Suprapubic skin (tissue), 4 donors: ENCODE measurements around the gene COL23A1. TPM values are rescaled to one million over a fixed set of nuclear protein-coding genes. Genes with fewer than 3 reads are reported as not detected.

ENCODE experiments used
- DNase-seq, 2 donors: peaks; one replicate each; pipeline ENCODE4 v3.0.0-alpha.2; 2019; ENCODE audit warnings: low spot score in 2 of 2
- H3K27ac ChIP-seq: fragments of 200-600 bp; sonication (generic); one replicate; pipeline ENCODE4 v1.5.1; 2019
- H3K27me3 ChIP-seq: fragments of 200-600 bp; sonication (generic); one replicate; pipeline ENCODE4 v1.5.1; 2019
- H3K36me3 ChIP-seq: fragments of 200-600 bp; sonication (generic); one replicate; pipeline ENCODE4 v1.5.1; 2019
- H3K4me1 ChIP-seq: fragments of 200-600 bp; sonication (generic); one replicate; pipeline ENCODE4 v1.5.1; 2019
- H3K4me3 ChIP-seq: fragments of 200-600 bp; sonication (generic); one replicate; pipeline ENCODE4 v1.5.1; 2019; ENCODE audit warnings: mild to moderate bottlenecking
- H3K9me3 ChIP-seq: fragments of 200-600 bp; sonication (generic); one replicate; pipeline ENCODE4 v1.5.1; 2019
- EP300 ChIP-seq: sonication (generic); formaldehyde crosslinking; IDR thresholded peaks from one replicate; pipeline ENCODE4 v1.6.1; 2017; ENCODE audit warnings: antibody characterized with exemption
- POLR2A ChIP-seq, 2 donors: fragments of 450-650 bp; IDR thresholded peaks; one replicate each; pipeline ENCODE4 v1.6.1; 2017; ENCODE audit warnings: antibody characterized with exemption in 2 of 2, mild to moderate bottlenecking in 2 of 2, moderate library complexity in 2 of 2
- POLR2AphosphoS5 ChIP-seq, 3 donors: sonication (generic); formaldehyde crosslinking; IDR thresholded peaks; one replicate each; pipeline ENCODE4 v1.6.1; 2017; ENCODE audit warnings: antibody characterized with exemption in 3 of 3
- WGBS: methylation state at CpG from one replicate; pipeline ENCODE4 v1.1.5; 2018; 5-methylcytosine and 5-hydroxymethylcytosine counted together
- total RNA-seq, 4 donors: library from RNA; depleted of rRNA; stranded (reverse); fragments of >200 nt; gene quantifications; one replicate each; pipeline ENCODE4 v1.1.0, GENCODE V29; 2016
- TF ChIP-seq, protein P1 (sequence below), 2 donors: fragments of 200-600 bp in 1 of 2; fragments of 450-650 bp in 1 of 2; sonication (generic) in 1 of 2; IDR thresholded peaks; one replicate each; pipeline ENCODE4 v1.5.1; 2016 to 2019; ENCODE audit warnings: antibody characterized with exemption in 2 of 2, mild to moderate bottlenecking in 1 of 2, moderate library complexity in 1 of 2

COL23A1 gene
- total RNA-seq, 4 donors from 2014 or later: 1.6 to 4.4 (median 3.4) TPM

DNA sequence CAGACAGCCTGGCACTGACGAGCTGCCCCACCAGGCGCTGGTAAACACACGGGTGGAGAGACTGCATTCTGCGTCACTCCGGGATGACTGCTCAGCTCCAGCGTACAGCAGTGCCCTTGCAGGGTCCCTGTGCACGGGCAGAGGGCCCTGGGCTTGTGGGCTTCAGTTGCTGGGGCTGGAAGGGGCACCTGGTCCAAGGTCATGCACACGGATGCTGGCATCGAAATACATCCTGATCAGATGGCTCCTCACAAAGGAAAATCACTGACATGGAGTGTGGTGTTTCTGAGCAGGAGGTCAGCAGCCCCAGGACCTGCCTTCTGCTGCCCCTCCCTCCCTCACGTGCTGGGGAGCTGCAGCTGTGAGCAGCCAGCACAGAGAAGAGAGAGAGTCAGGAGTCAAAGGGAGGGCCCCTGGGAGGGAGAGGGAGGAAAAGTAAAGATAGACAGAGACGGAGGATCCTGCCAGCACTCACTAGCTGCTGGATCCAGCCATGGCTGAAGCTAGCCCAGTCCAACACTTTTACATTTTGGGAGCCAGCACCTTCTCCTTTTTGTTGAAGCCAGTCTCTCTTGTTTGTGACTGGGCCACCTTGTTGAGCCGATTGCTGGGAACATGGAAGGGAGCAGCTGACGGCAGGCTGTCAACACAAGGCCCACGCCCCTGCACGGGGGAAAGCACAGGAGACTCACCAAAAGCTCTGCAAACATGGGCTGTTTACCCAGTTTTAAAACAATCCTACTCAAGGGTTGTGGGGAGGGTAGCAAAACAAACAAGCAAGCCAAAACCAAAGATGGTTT is 191.1 kb downstream of the COL23A1 start:
- WGBS: 70% methylated on average over 15 of the region's 15 CpGs
- no peaks in the 10 kb centered on the region for H3K36me3 ChIP-seq
- H3K4me3 ChIP-seq: no peak overlapping the region
- no peaks in the 10 kb centered on the region for H3K27me3 ChIP-seq
- DNase-seq: peak; percentile 41 to 56
- H3K4me1 ChIP-seq: peaks cover 2% of the 10 kb centered on the region
- no peak for TF ChIP-seq POLR2A (IDR thresholded peaks at IDR 0.05)
- TF ChIP-seq, protein P1, sequence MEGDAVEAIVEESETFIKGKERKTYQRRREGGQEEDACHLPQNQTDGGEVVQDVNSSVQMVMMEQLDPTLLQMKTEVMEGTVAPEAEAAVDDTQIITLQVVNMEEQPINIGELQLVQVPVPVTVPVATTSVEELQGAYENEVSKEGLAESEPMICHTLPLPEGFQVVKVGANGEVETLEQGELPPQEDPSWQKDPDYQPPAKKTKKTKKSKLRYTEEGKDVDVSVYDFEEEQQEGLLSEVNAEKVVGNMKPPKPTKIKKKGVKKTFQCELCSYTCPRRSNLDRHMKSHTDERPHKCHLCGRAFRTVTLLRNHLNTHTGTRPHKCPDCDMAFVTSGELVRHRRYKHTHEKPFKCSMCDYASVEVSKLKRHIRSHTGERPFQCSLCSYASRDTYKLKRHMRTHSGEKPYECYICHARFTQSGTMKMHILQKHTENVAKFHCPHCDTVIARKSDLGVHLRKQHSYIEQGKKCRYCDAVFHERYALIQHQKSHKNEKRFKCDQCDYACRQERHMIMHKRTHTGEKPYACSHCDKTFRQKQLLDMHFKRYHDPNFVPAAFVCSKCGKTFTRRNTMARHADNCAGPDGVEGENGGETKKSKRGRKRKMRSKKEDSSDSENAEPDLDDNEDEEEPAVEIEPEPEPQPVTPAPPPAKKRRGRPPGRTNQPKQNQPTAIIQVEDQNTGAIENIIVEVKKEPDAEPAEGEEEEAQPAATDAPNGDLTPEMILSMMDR (IDR thresholded peaks at IDR 0.05): no peak
- TF ChIP-seq EP300: no peak
- no peaks in the 10 kb centered on the region for H3K9me3 ChIP-seq
- no peak overlapping the region for H3K27ac ChIP-seq

DNA sequence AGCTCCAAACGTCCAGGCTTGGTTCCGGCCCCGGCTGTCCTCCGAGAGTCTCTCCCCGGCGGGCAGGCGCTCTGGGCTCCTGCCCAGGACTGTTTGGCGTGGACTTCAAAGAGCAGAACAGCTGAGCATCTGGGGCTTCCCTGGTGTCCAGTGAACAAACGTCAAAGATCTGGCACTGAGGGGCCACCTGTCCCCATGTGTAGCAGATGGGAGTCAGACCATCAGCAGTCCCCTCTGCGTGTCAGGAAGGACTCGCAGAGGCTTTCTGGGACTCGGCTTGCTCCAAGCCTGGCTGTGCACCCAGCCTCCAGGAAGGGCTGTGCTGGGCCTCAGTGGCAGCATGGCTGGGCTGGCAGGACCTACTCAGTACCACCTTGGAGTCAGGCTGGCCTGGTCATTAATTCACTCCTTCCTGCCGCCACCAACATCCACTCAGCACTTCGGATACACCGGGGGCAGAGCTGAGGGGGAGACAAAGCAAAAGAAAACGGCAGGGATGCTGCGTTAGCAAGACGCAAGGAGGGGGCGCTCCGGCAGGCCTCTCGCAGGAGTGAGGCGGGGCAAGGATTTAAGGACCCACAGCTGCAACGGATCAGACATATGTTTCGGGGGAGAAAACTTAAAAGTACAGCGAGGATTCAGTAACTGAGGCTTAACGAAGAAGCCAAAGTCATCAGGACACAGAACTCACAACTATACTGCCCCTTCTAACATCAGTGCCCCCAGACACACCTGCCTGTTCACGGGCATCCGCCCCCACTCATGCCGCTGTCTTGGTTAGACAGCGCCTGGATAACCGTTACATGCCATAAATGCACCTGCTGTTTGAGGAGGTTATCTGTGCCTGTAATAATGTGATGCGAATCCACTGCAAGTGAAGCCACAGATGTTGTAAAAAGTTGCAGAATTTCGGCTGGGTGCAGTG is 193.1 kb downstream of the COL23A1 start:
- Histone ChIP-seq H3K27ac (no peak overlapping the region), H3K4me3 (no peak overlapping the region), H3K4me1 (peaks cover 2% of the 10 kb centered on the region), H3K27me3 (no peaks in the 10 kb centered on the region), H3K9me3 (no peaks in the 10 kb centered on the region), H3K36me3 (no peaks in the 10 kb centered on the region)
- DNase-seq: peak; percentile 35 to 65
- TF ChIP-seq POLR2A (IDR thresholded peaks at IDR 0.05): no peak
- TF ChIP-seq, protein P1 (IDR thresholded peaks at IDR 0.05): no peak
- TF ChIP-seq POLR2AphosphoS5 (IDR thresholded peaks at IDR 0.05): no peak
- TF ChIP-seq EP300: no peak
- 74% methylated on average over 23 of the region's 33 CpGs for WGBS

DNA sequence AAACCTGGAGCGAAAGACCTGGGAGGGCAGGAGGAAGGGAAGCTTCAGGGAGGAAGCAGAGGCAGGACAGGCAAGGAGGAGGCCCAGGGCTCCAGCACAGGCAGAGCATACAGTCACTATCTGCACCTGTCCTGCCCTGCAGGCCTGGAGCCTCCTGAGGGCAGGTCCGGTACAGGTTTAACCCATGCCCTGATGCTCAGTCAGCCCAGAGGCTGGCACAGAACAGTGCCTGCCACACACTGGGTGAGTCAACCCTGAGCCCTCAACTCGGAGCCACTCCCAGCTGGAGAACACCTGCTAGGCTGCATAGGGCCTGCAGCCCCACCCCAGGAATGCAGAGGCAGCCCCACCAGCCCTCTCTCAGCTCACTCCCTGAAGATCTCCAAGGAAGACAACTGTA is 196.1 kb downstream of the COL23A1 start:
- H3K27ac ChIP-seq: no peak overlapping the region
- H3K36me3 ChIP-seq: no peaks in the 10 kb centered on the region
- H3K4me3 ChIP-seq: no peak overlapping the region
- peak; percentile 46 to 60 for DNase-seq
- 82% methylated on average over 3 of the region's 3 CpGs for WGBS
- peaks cover 2% of the 10 kb centered on the region for H3K4me1 ChIP-seq
- no peaks in the 10 kb centered on the region for H3K9me3 ChIP-seq
- no peaks in the 10 kb centered on the region for H3K27me3 ChIP-seq
- TF ChIP-seq, protein P1 (IDR thresholded peaks at IDR 0.05): no peak
- TF ChIP-seq POLR2AphosphoS5 (IDR thresholded peaks at IDR 0.05) (no peak), EP300 (no peak), POLR2A (IDR thresholded peaks at IDR 0.05) (no peak)

DNA sequence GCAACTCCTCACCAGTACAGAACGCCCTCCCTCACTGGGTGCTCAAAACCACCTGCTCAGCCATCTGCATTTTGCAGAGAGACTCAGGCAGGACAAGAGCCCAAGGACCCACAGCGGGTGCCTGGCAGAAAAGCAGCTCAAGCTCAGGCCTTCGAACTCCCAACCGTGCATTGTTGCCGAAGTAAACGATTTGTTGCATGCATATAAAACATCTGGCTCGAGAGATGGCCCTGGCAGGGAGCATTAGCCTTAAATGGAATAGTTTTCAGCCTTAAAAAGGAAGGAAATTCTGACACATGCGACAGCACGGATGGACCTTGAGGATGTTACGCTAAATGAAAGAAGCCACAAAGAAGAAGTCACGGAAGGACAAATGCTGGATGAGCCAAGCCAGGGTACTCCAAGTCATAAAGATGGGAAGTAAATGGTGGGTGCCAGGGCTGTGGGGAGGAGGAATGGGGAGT is 197.2 kb downstream of the COL23A1 start:
- DNase-seq: peak; percentile 27 to 49
- H3K36me3 ChIP-seq: no peaks in the 10 kb centered on the region
- 80% methylated on average over 11 of the region's 11 CpGs for WGBS
- no peak overlapping the region for H3K27ac ChIP-seq
- H3K27me3 ChIP-seq: no peaks in the 10 kb centered on the region
- H3K4me3 ChIP-seq: no peak overlapping the region
- no peaks in the 10 kb centered on the region for H3K9me3 ChIP-seq
- H3K4me1 ChIP-seq: no peaks in the 10 kb centered on the region
- TF ChIP-seq POLR2A (IDR thresholded peaks at IDR 0.05) (no peak), POLR2AphosphoS5 (IDR thresholded peaks at IDR 0.05) (no peak), EP300 (no peak)
- TF ChIP-seq, protein P1 (IDR thresholded peaks at IDR 0.05): no peak

DNA sequence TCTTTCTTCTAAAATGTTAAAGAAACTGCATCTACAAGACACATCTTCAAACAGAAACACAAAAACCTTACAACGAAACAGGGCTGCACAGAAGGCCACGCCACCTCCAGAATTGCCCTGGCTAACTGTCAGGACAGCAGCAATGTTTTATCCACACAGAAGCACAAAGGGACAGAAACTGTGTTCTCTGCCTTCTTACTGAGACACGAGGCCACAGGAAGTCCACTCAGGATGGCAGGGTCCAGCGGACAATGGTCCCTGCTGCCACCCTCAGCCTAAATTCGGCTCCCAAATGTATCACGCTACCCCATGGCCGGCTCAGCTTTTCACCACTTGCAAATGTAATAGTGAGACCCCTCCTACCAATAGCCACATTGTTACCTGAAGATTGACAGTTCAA is 197.8 kb downstream of the COL23A1 start:
- no peaks in the 10 kb centered on the region for H3K9me3 ChIP-seq
- no peaks in the 10 kb centered on the region for H3K27me3 ChIP-seq
- no peaks in the 10 kb centered on the region for H3K4me1 ChIP-seq
- TF ChIP-seq POLR2AphosphoS5 (IDR thresholded peaks at IDR 0.05) (no peak), POLR2A (IDR thresholded peaks at IDR 0.05) (no peak), EP300 (no peak)
- TF ChIP-seq, protein P1 (IDR thresholded peaks at IDR 0.05): no peak
- H3K4me3 ChIP-seq: no peak overlapping the region
- H3K36me3 ChIP-seq: no peaks in the 10 kb centered on the region
- WGBS: 97% methylated on average over 6 of the region's 7 CpGs
- no peak overlapping the region for H3K27ac ChIP-seq
- peak in 1 of 2 donors; percentile 20 for DNase-seq
